ENCODE measurements around the gene SERPINB6. TPM values are rescaled to one million over a fixed set of nuclear protein-coding genes. Genes with fewer than 3 reads are reported as not detected.

The SERPINB6 gene
- total and polyA plus RNA-seq, 9 of the 15 experiments (the other 6 are each of a cell fraction or from before 2014, with no cell fraction given) = 86.6 to 211 (median 143) TPM

DNA sequence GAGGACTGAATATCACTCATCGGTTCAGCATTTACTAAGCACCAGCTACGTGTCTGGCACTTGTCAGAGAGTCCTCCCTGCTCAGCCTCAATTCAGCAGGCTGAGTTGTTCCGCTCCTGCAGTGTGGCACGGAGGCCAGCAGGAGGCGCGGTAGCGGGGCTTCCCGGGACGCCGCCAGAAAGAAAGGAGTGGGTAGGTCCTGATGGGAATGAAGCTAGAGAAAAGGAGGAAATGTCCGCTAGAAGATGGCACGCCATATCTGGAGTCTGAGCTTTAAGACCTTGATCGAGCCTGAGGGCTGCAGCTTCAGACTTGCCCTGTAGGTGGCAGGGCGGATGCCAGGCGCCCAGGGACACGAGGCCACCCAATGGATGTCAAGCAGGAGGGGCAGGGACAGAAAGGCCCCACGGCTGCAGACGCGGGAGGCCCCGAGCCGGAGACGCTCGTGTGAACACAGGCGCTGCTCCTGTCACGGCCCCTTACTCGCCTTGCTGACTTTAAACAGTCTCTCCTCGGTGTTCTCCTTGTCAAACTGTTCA lies 18.7 kb downstream of the SERPINB6 start (continued):
- TF ChIP-seq, protein P1, sequence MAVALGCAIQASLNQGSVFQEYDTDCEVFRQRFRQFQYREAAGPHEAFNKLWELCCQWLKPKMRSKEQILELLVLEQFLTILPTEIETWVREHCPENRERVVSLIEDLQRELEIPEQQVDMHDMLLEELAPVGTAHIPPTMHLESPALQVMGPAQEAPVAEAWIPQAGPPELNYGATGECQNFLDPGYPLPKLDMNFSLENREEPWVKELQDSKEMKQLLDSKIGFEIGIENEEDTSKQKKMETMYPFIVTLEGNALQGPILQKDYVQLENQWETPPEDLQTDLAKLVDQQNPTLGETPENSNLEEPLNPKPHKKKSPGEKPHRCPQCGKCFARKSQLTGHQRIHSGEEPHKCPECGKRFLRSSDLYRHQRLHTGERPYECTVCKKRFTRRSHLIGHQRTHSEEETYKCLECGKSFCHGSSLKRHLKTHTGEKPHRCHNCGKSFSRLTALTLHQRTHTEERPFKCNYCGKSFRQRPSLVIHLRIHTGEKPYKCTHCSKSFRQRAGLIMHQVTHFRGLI (CRISPR knock-in tag; IDR thresholded peaks at IDR 0.05) = no peak
- TF ChIP-seq, protein P2, sequence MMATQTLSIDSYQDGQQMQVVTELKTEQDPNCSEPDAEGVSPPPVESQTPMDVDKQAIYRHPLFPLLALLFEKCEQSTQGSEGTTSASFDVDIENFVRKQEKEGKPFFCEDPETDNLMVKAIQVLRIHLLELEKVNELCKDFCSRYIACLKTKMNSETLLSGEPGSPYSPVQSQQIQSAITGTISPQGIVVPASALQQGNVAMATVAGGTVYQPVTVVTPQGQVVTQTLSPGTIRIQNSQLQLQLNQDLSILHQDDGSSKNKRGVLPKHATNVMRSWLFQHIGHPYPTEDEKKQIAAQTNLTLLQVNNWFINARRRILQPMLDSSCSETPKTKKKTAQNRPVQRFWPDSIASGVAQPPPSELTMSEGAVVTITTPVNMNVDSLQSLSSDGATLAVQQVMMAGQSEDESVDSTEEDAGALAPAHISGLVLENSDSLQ (IDR thresholded peaks at IDR 0.05) = peak; percentile 27; the same call in 1 of the 2 replicates
- no peak for TF ChIP-seq CREB1 (IDR thresholded peaks at IDR 0.05)
- no peak for TF ChIP-seq CREB1 (CRISPR knock-in tag; IDR thresholded peaks at IDR 0.05)
- TF ChIP-seq NELFE (IDR thresholded peaks at IDR 0.05; ENCODE audit: insufficient read depth, insufficient read length) = no peak
- no peak for TF ChIP-seq ZFP1 (CRISPR knock-in tag; IDR thresholded peaks at IDR 0.05)
- TF ChIP-seq, protein P3, sequence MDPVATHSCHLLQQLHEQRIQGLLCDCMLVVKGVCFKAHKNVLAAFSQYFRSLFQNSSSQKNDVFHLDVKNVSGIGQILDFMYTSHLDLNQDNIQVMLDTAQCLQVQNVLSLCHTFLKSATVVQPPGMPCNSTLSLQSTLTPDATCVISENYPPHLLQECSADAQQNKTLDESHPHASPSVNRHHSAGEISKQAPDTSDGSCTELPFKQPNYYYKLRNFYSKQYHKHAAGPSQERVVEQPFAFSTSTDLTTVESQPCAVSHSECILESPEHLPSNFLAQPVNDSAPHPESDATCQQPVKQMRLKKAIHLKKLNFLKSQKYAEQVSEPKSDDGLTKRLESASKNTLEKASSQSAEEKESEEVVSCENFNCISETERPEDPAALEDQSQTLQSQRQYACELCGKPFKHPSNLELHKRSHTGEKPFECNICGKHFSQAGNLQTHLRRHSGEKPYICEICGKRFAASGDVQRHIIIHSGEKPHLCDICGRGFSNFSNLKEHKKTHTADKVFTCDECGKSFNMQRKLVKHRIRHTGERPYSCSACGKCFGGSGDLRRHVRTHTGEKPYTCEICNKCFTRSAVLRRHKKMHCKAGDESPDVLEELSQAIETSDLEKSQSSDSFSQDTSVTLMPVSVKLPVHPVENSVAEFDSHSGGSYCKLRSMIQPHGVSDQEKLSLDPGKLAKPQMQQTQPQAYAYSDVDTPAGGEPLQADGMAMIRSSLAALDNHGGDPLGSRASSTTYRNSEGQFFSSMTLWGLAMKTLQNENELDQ (CRISPR knock-in tag; IDR thresholded peaks at IDR 0.05; ENCODE audit: borderline replicate concordance) = no peak
- peak; percentile 48 for TF ChIP-seq ARID1B (IDR thresholded peaks at IDR 0.05)
- no peak for TF ChIP-seq TFAM (CRISPR knock-in tag; conservative IDR thresholded peaks at IDR 0.05)
- peak; percentile 73; the same call in 1 of the 2 replicates for TF ChIP-seq NBN (IDR thresholded peaks at IDR 0.05; ENCODE audit: low read depth)
- TF ChIP-seq, protein P4, sequence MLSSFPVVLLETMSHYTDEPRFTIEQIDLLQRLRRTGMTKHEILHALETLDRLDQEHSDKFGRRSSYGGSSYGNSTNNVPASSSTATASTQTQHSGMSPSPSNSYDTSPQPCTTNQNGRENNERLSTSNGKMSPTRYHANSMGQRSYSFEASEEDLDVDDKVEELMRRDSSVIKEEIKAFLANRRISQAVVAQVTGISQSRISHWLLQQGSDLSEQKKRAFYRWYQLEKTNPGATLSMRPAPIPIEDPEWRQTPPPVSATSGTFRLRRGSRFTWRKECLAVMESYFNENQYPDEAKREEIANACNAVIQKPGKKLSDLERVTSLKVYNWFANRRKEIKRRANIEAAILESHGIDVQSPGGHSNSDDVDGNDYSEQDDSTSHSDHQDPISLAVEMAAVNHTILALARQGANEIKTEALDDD (IDR thresholded peaks at IDR 0.05) = no peak
- no peak for TF ChIP-seq ZNF224 (CRISPR knock-in tag; IDR thresholded peaks at IDR 0.05)
- TF ChIP-seq NFXL1 (CRISPR knock-in tag; IDR thresholded peaks at IDR 0.05) = no peak
- TF ChIP-seq KLF10 (CRISPR knock-in tag; IDR thresholded peaks at IDR 0.05) = no peak
- TF ChIP-seq ELF4 (CRISPR knock-in tag; IDR thresholded peaks at IDR 0.05) = 0 out of 2 replicates have a peak, but pooled peaks have one; percentile 7
- TF ChIP-seq, protein P5, sequence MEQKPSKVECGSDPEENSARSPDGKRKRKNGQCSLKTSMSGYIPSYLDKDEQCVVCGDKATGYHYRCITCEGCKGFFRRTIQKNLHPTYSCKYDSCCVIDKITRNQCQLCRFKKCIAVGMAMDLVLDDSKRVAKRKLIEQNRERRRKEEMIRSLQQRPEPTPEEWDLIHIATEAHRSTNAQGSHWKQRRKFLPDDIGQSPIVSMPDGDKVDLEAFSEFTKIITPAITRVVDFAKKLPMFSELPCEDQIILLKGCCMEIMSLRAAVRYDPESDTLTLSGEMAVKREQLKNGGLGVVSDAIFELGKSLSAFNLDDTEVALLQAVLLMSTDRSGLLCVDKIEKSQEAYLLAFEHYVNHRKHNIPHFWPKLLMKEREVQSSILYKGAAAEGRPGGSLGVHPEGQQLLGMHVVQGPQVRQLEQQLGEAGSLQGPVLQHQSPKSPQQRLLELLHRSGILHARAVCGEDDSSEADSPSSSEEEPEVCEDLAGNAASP (IDR thresholded peaks at IDR 0.05) = no peak
- TF ChIP-seq ELF2 (CRISPR knock-in tag; IDR thresholded peaks at IDR 0.05) = no peak
- TF ChIP-seq POLR3G (IDR thresholded peaks at IDR 0.05; ENCODE audit: extremely low read depth, insufficient read length, insufficient replicate concordance) = no peak
- TF ChIP-seq ZNF41 (CRISPR knock-in tag; conservative IDR thresholded peaks at IDR 0.05) = no peak; the same call in 1 of the 2 replicates
- TF ChIP-seq, protein P6, sequence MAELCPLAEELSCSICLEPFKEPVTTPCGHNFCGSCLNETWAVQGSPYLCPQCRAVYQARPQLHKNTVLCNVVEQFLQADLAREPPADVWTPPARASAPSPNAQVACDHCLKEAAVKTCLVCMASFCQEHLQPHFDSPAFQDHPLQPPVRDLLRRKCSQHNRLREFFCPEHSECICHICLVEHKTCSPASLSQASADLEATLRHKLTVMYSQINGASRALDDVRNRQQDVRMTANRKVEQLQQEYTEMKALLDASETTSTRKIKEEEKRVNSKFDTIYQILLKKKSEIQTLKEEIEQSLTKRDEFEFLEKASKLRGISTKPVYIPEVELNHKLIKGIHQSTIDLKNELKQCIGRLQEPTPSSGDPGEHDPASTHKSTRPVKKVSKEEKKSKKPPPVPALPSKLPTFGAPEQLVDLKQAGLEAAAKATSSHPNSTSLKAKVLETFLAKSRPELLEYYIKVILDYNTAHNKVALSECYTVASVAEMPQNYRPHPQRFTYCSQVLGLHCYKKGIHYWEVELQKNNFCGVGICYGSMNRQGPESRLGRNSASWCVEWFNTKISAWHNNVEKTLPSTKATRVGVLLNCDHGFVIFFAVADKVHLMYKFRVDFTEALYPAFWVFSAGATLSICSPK (IDR thresholded peaks at IDR 0.05; ENCODE audit: borderline replicate concordance) = no peak
- no peak for TF ChIP-seq ZNF184 (CRISPR knock-in tag; IDR thresholded peaks at IDR 0.05)

Measured in K562 (cell line).